HG03135 (cell line): ENCODE results near the gene EIF5.

Experiments used
- ATAC-seq: cut with Tn5 transposase; IDR thresholded peaks from one replicate; pipeline ENCODE4 v1.9.1; 2021; ENCODE audit warnings: mild to moderate bottlenecking, moderate library complexity; ENCODE audit not compliant: unreplicated experiment

Gene EIF5

DNA sequence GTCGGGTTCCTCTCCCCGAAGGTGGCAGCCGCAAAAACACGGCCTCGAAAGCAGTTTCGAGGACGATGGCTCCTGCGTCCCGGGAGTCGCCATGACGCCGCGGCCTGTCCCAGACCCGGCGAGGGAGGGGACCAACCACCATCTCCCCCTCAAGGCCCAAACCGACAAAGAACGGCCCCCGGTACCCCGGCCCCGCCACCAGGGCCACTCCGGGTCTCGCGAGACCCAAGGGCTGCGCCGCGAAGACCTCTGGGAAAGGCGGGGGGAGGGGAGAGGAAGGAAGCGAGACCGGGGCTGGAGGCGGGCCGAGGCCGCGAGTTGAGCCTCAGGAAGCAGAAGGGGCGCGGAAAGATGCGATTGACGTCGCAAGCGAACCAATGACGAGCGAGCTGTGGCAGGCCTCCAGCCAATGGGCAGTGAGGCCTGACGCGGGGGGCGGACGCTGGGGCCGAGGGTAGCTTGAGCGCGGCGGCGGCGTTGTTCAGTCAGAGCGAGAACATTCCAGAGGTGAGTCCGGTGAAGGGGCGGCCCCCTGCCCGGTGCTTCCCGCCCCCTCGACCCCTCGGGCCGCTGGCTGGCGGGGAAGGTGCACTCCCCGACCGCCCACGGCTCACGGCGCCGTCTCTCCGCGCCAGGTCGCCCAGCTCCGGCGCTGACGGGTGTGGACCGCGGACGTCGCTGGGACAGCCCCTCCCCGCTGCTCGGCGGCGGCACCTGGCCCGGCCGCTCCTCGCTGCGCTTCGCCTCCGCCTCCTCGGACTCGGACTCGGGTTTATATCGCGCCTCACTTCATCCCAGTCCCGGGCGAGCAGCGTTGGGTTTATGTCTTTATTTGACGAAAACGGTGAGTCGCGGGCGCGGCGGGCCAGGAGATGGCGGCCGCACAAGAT is at the start of gene EIF5:
Gene EIF5, plus strand, starts transcription at position 484 of the 890 bp plus-strand sequence. CDS start 1,624 bp downstream, outside the sequence.
- peak; percentile 85 for ATAC-seq

- ATAC-seq = no peak
These were observed 49.2 kb upstream of the EIF5 start for GRCh38 chr14:103284574-103285467.

DNA sequence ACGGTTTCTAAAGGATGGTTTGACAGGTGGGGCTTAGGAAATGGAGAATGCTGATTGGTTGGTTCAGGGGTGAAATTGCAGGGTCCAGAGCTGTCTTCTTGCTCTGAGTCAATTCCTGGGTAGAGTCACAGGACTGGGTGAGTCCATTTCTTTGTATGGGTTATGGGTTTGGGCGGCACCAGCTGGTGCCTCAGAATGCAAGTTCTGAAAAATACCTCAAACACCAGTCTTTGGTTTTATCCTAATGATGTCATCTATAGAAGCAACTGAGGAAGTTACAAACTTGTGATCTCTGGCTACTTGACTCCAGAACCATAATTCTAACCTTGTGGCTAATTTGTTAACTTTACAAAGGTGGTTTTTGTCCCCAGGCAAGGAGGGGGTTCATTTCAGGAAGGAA is 47.6 kb upstream of the EIF5 start:
- no peak for ATAC-seq

GRCh38 chr14:103286968-103287850 is 46.8 kb upstream of the EIF5 start:
- no peak for ATAC-seq

DNA sequence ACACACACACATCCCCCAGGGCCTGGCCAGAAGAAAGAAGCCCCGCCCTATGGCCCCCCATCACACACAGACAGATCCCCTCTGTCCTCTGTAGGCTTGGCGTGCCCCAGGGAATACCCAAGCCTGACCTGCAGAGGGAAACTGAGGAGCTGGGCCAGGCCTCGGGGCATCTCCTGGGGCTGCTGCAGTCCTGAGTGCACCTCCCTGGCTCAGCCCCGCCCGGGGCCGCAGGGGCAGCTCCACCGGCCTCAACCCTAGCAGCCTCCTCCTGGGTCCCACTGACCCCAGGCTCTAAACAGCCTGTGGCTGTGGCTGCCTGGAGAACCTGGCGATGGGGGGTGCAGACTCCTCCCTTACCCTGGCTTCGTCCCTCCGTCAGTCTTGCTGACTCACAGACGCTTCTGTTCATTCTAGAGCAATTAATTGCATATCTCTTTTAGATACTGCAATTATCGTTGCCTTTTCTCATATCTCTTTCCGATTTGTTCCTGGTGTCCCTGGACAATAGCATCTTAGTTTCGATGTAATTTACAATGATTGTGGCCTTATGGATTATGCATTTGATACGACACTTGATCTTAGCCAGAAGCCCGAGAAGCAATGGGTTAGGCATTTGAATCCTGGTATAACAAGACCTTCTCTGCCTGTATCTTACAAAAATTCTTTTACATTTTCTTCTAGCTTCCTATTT is 45.8 kb upstream of the EIF5 start:
- ATAC-seq = no peak

GRCh38 chr14:103290056-103290455 is 44.0 kb upstream of the EIF5 start:
- ATAC-seq = no peak

- no peak for ATAC-seq
These were observed 43.5 kb upstream of the EIF5 start for GRCh38 chr14:103290494-103290893.

GRCh38 chr14:103290961-103291360 is 43.1 kb upstream of the EIF5 start:
- no peak for ATAC-seq

DNA sequence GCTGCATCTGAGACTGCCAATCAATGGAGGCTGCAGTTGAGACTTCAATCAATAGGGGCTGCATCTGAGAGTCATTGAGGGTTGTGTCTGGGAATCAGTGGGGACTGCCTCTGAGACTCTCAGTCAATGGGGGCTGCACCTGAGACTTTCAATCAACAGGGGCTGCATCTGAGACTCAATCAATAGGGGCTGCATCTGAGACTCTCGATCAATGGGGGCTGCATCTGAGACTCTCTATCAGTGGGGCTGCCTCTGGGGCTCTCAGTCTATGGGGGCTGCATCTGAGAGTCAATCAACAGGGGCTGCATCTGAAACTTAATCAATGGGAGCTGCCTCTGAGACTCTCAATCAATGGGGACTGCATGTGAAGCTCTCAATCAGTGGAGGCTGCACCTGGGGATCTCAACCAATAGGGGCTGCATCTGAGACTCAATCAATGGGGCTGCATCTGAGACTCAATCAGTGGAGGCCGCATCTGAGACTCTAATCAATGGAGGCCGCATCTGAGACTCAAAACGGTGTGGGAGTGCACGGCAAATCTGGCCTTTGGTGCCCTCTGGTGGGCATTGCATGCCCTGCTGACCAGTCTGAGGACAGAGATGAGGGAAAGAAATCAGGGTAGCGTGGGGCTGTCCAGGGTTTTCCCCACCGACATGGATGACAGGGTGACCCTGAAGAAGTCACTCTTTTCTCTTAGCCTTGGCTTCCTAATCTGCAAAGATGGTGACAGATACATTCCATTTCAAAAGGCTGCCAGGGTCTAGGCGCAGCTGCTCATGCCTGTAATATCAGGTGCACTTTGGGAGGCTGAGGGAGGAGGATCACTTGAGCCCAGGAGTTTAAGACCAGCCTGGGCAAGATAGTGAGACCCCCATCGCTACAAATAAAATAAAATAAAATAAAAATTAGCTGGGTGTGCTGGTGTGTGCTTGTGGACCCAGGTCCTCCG is 41.3 kb upstream of the EIF5 start:
- ATAC-seq = no peak

DNA sequence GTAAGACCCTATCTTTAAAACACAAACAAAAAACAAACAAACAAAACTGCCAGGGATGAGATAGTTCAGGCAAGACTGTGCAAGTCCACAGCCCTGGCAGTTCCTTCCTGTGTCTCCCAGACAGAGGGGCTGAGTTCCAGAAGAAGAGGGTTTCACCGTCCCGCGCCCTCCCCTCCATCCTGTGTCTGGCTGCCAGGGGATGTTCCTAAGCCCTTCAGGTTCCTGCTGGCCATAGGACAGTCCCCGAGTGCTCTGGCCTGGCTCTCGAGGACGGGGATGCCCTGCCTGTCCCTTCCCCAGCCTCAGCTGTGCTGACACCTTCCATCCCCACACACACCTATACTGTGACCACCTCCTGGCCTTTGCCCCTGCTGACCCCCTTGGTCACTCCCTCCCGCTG is 40.6 kb upstream of the EIF5 start:
- no peak for ATAC-seq

DNA sequence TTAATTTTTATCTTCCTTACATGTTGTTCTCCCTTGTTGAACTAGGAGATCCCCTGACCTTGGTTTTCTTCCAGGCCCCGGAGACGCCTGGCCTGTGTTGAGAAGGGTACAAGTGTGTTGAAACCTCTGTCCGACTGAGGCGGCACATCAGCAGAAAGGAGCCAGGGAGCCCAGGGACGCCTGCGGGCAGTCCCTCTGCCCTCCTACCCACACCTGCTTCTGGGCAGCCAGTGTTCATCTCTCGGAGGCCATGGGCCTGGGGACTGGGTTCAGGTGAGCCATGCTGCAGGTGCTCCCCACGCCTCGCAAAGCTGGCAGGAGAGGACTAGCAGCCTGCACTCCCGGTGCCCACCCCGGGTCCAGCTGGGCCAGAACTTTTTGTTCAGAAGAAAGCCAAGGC is 39.9 kb upstream of the EIF5 start:
- ATAC-seq = no peak

DNA sequence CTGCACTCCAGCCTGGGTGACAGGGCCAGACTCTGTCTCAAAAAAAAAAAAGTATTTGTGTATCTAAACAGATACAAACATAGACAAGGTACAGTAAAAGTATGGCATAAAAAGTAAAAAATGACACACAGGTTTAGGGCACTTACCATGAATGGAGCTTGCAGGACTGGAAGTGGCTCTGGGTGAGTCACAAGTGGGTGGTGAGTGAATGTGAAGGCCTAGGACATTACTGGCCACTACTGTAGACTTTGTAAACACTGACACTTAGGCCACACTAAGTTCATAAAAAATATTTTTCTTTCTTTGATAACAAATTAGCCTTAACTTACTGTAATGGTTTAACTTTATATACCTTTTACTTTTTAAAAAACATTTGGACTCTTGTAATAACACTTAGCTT is 38.0 kb upstream of the EIF5 start:
- no peak for ATAC-seq

- ATAC-seq = no peak
These were observed 37.0 kb upstream of the EIF5 start for GRCh38 chr14:103296987-103297386.

DNA sequence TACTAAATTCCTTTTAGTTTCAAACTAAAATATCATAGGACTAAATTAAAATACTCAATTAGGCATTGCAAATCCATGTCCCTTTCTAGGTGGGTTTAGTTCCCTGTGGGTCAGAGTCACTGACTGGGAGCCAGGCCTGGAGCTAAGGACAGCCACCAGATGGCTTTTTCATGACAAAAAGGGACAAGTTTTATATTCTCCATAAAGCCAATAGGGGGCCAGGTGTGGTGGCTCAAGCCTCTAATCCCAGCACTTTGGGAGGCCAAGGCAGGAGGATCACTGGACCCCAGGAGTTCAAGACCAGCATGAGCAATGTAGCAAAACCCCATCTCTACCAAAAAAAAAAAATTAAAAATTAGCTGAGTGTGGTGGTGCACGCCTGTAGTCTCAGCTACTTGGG is 35.4 kb upstream of the EIF5 start:
- ATAC-seq = no peak

- ATAC-seq = no peak
These were observed 32.3 kb upstream of the EIF5 start for GRCh38 chr14:103301512-103302354.

- ATAC-seq = no peak
These were observed 31.1 kb upstream of the EIF5 start for GRCh38 chr14:103302966-103303365.

DNA sequence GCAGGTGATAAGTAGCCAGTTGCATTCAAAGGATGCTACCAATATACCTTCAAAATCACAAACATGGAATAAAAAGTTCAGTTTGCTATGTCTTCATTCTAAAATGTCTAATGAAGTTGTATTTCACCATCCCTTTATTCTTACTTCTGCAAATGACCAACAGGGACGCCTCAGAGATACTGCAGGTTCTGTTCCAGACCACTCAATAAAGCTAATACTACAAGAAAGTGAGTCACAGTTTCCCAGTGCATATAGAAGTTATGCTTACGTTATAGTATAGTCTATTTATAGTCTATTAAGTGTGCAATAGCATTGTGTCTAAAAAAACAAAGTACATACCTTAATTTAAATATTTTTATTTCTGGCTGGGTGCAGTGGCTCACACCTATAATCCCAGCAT is 29.3 kb upstream of the EIF5 start:
- ATAC-seq = no peak
